ENCODE measurements around the gene AMPD2.

AMPD2 gene

DNA sequence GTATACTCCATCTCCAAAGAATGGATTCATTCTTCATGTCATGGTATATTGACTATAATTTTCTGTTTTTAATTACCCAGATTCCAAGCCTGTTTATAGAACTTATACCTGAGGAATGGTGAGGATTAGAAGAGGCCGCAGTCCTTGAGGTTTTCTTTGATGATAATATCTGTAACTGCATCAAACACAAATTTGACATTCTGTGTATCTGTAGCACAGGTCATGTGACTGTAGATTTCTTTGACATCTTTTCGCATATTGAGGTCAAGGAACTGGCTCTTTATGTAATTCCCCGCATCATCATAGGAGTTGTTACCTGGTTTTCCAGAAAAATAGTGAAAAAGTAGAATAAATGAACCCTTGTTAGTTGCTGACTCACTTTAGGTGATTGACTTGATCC is 16.4 kb upstream of the AMPD2 start:
- H4K20me1 ChIP-seq (ENCODE audit: control insufficient read depth, insufficient read depth, low read depth, low read length) = no peaks in the 10 kb centered on the region
- H3K36me3 ChIP-seq (ENCODE audit: control insufficient read depth, low read length) = no peaks in the 10 kb centered on the region
- H3K27me3 ChIP-seq (ENCODE audit: control insufficient read depth, low read length) = no peaks in the 10 kb centered on the region
- H3K9me3 ChIP-seq (ENCODE audit: control insufficient read depth, insufficient read depth, low read length) = no peaks in the 10 kb centered on the region
- H3K4me3 ChIP-seq (ENCODE audit: low read length) = no peak overlapping the region
- TF ChIP-seq, protein P1, sequence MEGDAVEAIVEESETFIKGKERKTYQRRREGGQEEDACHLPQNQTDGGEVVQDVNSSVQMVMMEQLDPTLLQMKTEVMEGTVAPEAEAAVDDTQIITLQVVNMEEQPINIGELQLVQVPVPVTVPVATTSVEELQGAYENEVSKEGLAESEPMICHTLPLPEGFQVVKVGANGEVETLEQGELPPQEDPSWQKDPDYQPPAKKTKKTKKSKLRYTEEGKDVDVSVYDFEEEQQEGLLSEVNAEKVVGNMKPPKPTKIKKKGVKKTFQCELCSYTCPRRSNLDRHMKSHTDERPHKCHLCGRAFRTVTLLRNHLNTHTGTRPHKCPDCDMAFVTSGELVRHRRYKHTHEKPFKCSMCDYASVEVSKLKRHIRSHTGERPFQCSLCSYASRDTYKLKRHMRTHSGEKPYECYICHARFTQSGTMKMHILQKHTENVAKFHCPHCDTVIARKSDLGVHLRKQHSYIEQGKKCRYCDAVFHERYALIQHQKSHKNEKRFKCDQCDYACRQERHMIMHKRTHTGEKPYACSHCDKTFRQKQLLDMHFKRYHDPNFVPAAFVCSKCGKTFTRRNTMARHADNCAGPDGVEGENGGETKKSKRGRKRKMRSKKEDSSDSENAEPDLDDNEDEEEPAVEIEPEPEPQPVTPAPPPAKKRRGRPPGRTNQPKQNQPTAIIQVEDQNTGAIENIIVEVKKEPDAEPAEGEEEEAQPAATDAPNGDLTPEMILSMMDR (IDR thresholded peaks at IDR 0.05; ENCODE audit: low read depth, low read length, poor library complexity, severe bottlenecking) = no peak
- no peak for TF ChIP-seq EZH2phosphoT487 (IDR thresholded peaks at IDR 0.05; ENCODE audit: borderline replicate concordance, low read length)
- no peak overlapping the region for H3K27ac ChIP-seq (ENCODE audit: low read depth, low read length)
- no peaks in the 10 kb centered on the region for H3K9me2 ChIP-seq (replicated peaks; ENCODE audit: control insufficient read depth, low read length)
- H3K4me1 ChIP-seq (ENCODE audit: control insufficient read depth, low read length) = no peaks in the 10 kb centered on the region
- H3K4me2 ChIP-seq (ENCODE audit: low read length) = no peak overlapping the region
- no peaks in the 10 kb centered on the region for H3F3A ChIP-seq (ENCODE audit: control insufficient read depth, insufficient read depth)
- no peaks in the 10 kb centered on the region for H3K79me2 ChIP-seq (ENCODE audit: control insufficient read depth, low read length)

DNA sequence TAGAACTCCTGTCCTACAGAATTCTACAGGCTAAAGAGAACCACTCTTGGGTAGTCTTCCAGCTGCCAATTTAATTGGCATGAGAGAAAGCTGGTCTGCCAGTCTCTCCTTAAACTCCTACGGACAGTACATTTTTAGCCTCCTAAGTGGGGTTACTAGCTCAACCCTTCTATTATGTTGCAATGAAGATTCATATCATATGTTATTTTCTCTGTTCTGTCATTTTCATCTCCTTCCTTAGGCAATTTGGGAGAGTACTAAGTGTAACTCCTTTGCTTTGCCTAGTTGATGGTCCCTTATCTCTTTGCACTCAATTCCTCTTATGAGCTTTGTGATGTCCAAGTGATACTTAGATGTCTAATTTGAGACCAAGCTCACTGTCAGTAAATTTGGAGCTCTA is 14.3 kb upstream of the AMPD2 start:
- Histone ChIP-seq H3K27me3 (ENCODE audit: control insufficient read depth, low read length) (no peaks in the 10 kb centered on the region), H3K27ac (ENCODE audit: low read depth, low read length) (no peak overlapping the region), H3K4me2 (ENCODE audit: low read length) (no peak overlapping the region), H3K36me3 (ENCODE audit: control insufficient read depth, low read length) (no peaks in the 10 kb centered on the region), H3K4me1 (ENCODE audit: control insufficient read depth, low read length) (no peaks in the 10 kb centered on the region), H3K9me2 (replicated peaks; ENCODE audit: control insufficient read depth, low read length) (no peaks in the 10 kb centered on the region), H3K4me3 (ENCODE audit: low read length) (no peak overlapping the region), H3K79me2 (ENCODE audit: control insufficient read depth, low read length) (no peaks in the 10 kb centered on the region), H3K9me3 (ENCODE audit: control insufficient read depth, insufficient read depth, low read length) (no peaks in the 10 kb centered on the region), H3F3A (ENCODE audit: control insufficient read depth, insufficient read depth) (no peaks in the 10 kb centered on the region), H4K20me1 (ENCODE audit: control insufficient read depth, insufficient read depth, low read depth, low read length) (no peaks in the 10 kb centered on the region)
- TF ChIP-seq EZH2phosphoT487 (IDR thresholded peaks at IDR 0.05; ENCODE audit: borderline replicate concordance, low read length) = no peak
- TF ChIP-seq, protein P1 (IDR thresholded peaks at IDR 0.05; ENCODE audit: low read depth, low read length, poor library complexity, severe bottlenecking) = no peak

DNA sequence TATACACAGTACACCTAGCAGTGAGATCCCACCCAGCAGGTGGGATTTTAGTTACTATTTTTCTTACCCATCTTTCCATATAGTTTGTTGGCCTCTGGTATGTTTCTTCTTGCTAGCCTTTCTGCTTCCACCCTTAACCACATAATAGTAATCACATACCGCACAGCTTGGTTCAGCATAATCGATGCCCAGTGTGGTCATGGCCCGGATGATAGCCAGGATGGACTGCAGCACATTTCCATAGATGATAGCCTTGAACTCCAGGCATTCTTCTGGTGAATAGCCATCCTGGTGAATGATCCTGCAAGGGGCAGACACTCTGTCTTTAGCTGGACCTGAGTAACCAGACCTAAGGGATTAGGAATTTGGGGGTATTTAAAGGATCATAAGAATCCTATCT is 9.8 kb upstream of the AMPD2 start:
- no peaks in the 10 kb centered on the region for H3K79me2 ChIP-seq (ENCODE audit: control insufficient read depth, low read length)
- H3F3A ChIP-seq (ENCODE audit: control insufficient read depth, insufficient read depth) = no peaks in the 10 kb centered on the region
- no peaks in the 10 kb centered on the region for H3K27me3 ChIP-seq (ENCODE audit: control insufficient read depth, low read length)
- no peaks in the 10 kb centered on the region for H3K4me1 ChIP-seq (ENCODE audit: control insufficient read depth, low read length)
- no peaks in the 10 kb centered on the region for H3K36me3 ChIP-seq (ENCODE audit: control insufficient read depth, low read length)
- no peak overlapping the region for H3K27ac ChIP-seq (ENCODE audit: low read depth, low read length)
- H4K20me1 ChIP-seq (ENCODE audit: control insufficient read depth, insufficient read depth, low read depth, low read length) = no peaks in the 10 kb centered on the region
- H3K4me2 ChIP-seq (ENCODE audit: low read length) = no peak overlapping the region
- TF ChIP-seq, protein P1 (IDR thresholded peaks at IDR 0.05; ENCODE audit: low read depth, low read length, poor library complexity, severe bottlenecking) = no peak
- TF ChIP-seq EZH2phosphoT487 (IDR thresholded peaks at IDR 0.05; ENCODE audit: borderline replicate concordance, low read length) = no peak
- H3K4me3 ChIP-seq (ENCODE audit: low read length) = no peak overlapping the region
- no peaks in the 10 kb centered on the region for H3K9me3 ChIP-seq (ENCODE audit: control insufficient read depth, insufficient read depth, low read length)
- no peaks in the 10 kb centered on the region for H3K9me2 ChIP-seq (replicated peaks; ENCODE audit: control insufficient read depth, low read length)

Measured in DOHH2 (cell line).